ENCODE data around the gene MAP2K1.

DNA sequence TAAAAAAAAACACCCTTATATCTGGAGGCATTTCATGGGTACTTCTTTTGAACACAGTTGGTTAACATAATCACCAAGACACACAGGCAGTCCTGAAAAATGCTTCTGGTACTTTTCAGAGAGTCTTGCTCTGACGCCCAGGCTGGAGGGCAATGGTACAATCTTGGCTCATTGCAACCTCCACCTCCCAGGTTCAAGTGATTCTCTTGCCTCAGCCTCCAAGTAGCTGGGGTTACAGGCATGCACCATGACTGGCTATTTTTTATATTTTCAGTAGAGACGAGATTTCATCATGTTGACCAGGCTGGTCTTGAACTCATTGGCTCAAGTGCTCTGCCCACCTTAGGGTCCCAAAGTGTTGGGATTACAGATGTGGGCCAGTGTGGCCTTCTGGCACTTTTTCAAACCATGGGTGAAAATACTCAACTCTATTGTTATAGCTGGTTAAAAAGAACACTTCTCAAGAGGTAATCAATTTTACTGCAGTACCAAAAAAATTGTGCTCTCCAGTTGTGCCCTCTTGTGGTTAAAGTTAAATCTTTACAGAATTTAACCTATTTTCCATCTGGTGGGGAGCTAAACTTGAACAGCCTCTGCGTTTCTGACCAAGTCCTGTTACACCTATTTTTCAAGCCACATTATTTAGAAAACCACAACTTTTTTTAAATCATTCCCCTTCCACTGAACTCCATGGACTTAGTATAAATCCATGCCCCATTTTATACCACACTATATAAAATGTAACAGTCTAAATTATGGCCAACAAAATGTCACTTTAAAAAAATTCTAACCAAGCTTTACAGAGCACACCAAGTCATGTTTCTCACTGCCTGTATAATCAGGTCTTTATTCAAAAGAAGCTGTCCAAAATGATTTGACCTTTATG lies 112.0 kb downstream of the MAP2K1 start:
- TF ChIP-seq EP300 (IDR thresholded peaks at IDR 0.05; ENCODE audit: low read depth) (no peak), POLR2AphosphoS5 (IDR thresholded peaks at IDR 0.05) (peak in 1 of 3 donors; percentile 9), POLR2A (IDR thresholded peaks at IDR 0.05) (no peak)
- TF ChIP-seq, protein P1, sequence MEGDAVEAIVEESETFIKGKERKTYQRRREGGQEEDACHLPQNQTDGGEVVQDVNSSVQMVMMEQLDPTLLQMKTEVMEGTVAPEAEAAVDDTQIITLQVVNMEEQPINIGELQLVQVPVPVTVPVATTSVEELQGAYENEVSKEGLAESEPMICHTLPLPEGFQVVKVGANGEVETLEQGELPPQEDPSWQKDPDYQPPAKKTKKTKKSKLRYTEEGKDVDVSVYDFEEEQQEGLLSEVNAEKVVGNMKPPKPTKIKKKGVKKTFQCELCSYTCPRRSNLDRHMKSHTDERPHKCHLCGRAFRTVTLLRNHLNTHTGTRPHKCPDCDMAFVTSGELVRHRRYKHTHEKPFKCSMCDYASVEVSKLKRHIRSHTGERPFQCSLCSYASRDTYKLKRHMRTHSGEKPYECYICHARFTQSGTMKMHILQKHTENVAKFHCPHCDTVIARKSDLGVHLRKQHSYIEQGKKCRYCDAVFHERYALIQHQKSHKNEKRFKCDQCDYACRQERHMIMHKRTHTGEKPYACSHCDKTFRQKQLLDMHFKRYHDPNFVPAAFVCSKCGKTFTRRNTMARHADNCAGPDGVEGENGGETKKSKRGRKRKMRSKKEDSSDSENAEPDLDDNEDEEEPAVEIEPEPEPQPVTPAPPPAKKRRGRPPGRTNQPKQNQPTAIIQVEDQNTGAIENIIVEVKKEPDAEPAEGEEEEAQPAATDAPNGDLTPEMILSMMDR (IDR thresholded peaks at IDR 0.05), result peak in 4 of 5 experiments; percentile 24 to 51 (median 34)

Measured in transverse colon (tissue), 4 donors.